ENCODE data around the gene PCK1. TPM values are rescaled to one million over a fixed set of nuclear protein-coding genes. Genes with fewer than 3 reads are reported as not detected.

PCK1 gene
- total RNA-seq, 1 experiment from 2014 or later: not detected

DNA sequence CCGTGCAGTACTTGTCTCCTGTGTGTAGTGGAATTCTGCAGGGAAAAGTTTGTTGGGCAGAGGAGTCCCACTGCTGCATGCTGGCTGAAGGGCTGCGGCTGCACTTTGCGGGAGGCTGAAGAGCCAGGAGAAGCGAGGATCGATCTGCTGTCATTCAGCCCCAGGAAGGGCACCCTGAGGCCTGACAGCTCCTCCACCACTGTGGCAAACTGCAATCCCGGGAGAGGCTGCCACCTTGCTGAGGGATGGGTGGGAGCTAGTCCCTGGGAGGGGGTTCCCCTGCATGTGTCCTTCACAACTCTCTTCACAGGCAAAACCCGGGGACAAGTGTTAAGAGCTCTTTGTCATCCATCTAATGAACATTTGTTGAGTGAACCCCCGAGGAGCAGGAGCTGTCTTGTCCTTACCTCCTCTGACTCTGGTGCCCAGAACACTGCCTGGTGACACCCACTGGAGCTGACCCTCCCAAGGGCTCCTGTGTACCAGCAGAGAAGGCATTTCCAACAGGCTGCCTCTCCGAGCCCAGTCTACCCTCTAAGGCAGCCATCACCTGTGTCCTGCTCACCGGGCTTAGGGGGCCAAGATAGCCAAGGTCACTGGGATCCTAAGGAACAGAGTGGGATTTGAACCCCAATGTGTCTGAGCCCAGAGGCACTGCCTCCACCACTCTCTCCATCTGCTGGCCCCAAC lies 17.7 kb downstream of the PCK1 start:
- no peak overlapping the region for H2BK120ac ChIP-seq (ENCODE audit: low read depth, low read length, poor library complexity, severe bottlenecking)
- H2BK15ac ChIP-seq (ENCODE audit: low read depth, low read length): no peak overlapping the region
- H3K79me2 ChIP-seq (ENCODE audit: insufficient read depth, low read length): no peaks in the 10 kb centered on the region
- no peak overlapping the region for H3K18ac ChIP-seq (ENCODE audit: insufficient read length, low read depth, low read length)
- no peaks in the 10 kb centered on the region for H3K36me3 Mint-ChIP-seq (ENCODE audit: insufficient read depth in 1 of 3, low read depth in 3 of 3)
- no peak overlapping the region for H4K8ac ChIP-seq (replicated peaks; ENCODE audit: insufficient read length, low read depth, low read length)
- H2AK5ac ChIP-seq (ENCODE audit: insufficient read length, low read length): no peak overlapping the region
- no peaks in the 10 kb centered on the region for H3K79me1 ChIP-seq (ENCODE audit: insufficient read depth, low read depth, low read length, poor library complexity, severe bottlenecking)
- no peak overlapping the region for H2BK5ac ChIP-seq (ENCODE audit: insufficient read length, low read length)
- H3K14ac ChIP-seq (ENCODE audit: insufficient read depth, low read length): no peak overlapping the region
- H3K9ac ChIP-seq (ENCODE audit: extremely low read depth, insufficient read length, low read length): no peak overlapping the region
- TF ChIP-seq, protein P1, sequence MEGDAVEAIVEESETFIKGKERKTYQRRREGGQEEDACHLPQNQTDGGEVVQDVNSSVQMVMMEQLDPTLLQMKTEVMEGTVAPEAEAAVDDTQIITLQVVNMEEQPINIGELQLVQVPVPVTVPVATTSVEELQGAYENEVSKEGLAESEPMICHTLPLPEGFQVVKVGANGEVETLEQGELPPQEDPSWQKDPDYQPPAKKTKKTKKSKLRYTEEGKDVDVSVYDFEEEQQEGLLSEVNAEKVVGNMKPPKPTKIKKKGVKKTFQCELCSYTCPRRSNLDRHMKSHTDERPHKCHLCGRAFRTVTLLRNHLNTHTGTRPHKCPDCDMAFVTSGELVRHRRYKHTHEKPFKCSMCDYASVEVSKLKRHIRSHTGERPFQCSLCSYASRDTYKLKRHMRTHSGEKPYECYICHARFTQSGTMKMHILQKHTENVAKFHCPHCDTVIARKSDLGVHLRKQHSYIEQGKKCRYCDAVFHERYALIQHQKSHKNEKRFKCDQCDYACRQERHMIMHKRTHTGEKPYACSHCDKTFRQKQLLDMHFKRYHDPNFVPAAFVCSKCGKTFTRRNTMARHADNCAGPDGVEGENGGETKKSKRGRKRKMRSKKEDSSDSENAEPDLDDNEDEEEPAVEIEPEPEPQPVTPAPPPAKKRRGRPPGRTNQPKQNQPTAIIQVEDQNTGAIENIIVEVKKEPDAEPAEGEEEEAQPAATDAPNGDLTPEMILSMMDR (conservative IDR thresholded peaks at IDR 0.05): no peak
- H4K5ac ChIP-seq (ENCODE audit: insufficient read length, low read depth, low read length): no peak overlapping the region
- no peak overlapping the region for H2AFZ ChIP-seq (ENCODE audit: low read length)
- no peak overlapping the region for H4K91ac ChIP-seq (ENCODE audit: insufficient read length, low read depth, low read length)
- DNase-seq: no peak
- H4K20me1 ChIP-seq (ENCODE audit: control insufficient read depth, insufficient read depth, insufficient read length): no peaks in the 10 kb centered on the region
- peaks cover 22 to 31% of the 10 kb centered on the region in 2 experiments for H3K4me1 Mint-ChIP-seq
- H3K4me2 ChIP-seq (ENCODE audit: insufficient read depth, insufficient read length, low read length): no peak overlapping the region
- no peak overlapping the region for H3K23ac ChIP-seq (ENCODE audit: insufficient read length, low read depth, low read length)
- H3T11ph ChIP-seq (ENCODE audit: low read length): no peak overlapping the region
- no peak overlapping the region for H2BK12ac ChIP-seq (ENCODE audit: insufficient read length, low read depth, low read length)
- no CpG with 5 or more reads among the region's 10 CpGs for WGBS (ENCODE audit: extremely low coverage, insufficient read length, low lambda C conversion rate)
- no peaks in the 10 kb centered on the region; the same call in none of the 2 replicates for H3K27me3 ChIP-seq (ENCODE audit: insufficient read depth, low read length)
- H3K23me2 ChIP-seq (ENCODE audit: insufficient read length, low read depth, low read length, poor library complexity, severe bottlenecking): no peaks in the 10 kb centered on the region
- H2BK20ac ChIP-seq (ENCODE audit: low read depth, low read length, poor library complexity, severe bottlenecking): no peak overlapping the region
- H3K4me3 Mint-ChIP-seq: no peak overlapping the region
- H3K4ac ChIP-seq (ENCODE audit: low read depth, low read length): no peak overlapping the region
- H3K27ac Mint-ChIP-seq: peak overlapping the region in 1 of 3 experiments; percentile 17; a peak in 1 of 7 replicates
- H3K27ac ChIP-seq (ENCODE audit: insufficient read length, low read depth, low read length): no peak overlapping the region
- no peaks in the 10 kb centered on the region; the same call in 1 of the 2 replicates for H3K4me1 ChIP-seq (ENCODE audit: insufficient read depth, low read length)
- peaks cover 14% of the 10 kb centered on the region for H3K27me3 Mint-ChIP-seq (ENCODE audit: low read depth)
- H3K56ac ChIP-seq (ENCODE audit: insufficient read length, low read depth, low read length): no peak overlapping the region
- H3K9me3 Mint-ChIP-seq: no peaks in the 10 kb centered on the region; a peak in 1 of 5 replicates
- H3K9me3 ChIP-seq (ENCODE audit: control insufficient read depth, low read depth, low read length): no peaks in the 10 kb centered on the region

Data from H9 (cell line).